Measurements from ENCODE around the gene CLEC18B.
"Not testable (repeated sequence)": the region's sequence is repeated elsewhere in the genome, so short reads cannot be mapped to it uniquely, and the experiment has no call there.

CLEC18B gene

GRCh38 chr16:74422086-74422485 is 808 bp upstream of the CLEC18B start:
- DNase-seq (ENCODE audit: low spot score); CTCF ChIA-PET; H3K27ac ChIP-seq; POLR2A ChIA-PET (ENCODE audit: low non-redundant PET): not testable (repeated sequence)

- DNase-seq (ENCODE audit: low spot score); CTCF ChIA-PET; H3K27ac ChIP-seq; POLR2A ChIA-PET (ENCODE audit: low non-redundant PET): not testable (repeated sequence)
Observed at GRCh38 chr16:74421482-74421785, 156 bp upstream of the CLEC18B start.

- CTCF ChIA-PET; H3K27ac ChIP-seq; DNase-seq (ENCODE audit: low spot score); POLR2A ChIA-PET (ENCODE audit: low non-redundant PET): not testable (repeated sequence)
Observed at GRCh38 chr16:74419811-74420210, 1.5 kb downstream of the CLEC18B start.

- POLR2A ChIA-PET (ENCODE audit: low non-redundant PET); CTCF ChIA-PET: not testable (repeated sequence)
Observed at GRCh38 chr16:74417897-74418296, 3.4 kb downstream of the CLEC18B start.

GRCh38 chr16:74413920-74414319 is 7.4 kb downstream of the CLEC18B start:
- DNase-seq (ENCODE audit: low spot score); POLR2A ChIA-PET (ENCODE audit: low non-redundant PET); H3K27ac ChIP-seq; CTCF ChIA-PET: not testable (repeated sequence)

More at GRCh38 chr16:74417897-74418296, 3.4 kb downstream of the CLEC18B start:
- DNase-seq (ENCODE audit: low spot score); H3K27ac ChIP-seq: not testable (repeated sequence)

GRCh38 chr16:74413485-74413884 is 7.8 kb downstream of the CLEC18B start:
- H3K27ac ChIP-seq; CTCF ChIA-PET; POLR2A ChIA-PET (ENCODE audit: low non-redundant PET): not testable (repeated sequence)

GRCh38 chr16:74412775-74413390 is 8.4 kb downstream of the CLEC18B start:
- POLR2A ChIA-PET (ENCODE audit: low non-redundant PET); H3K27ac ChIP-seq; CTCF ChIA-PET; DNase-seq (ENCODE audit: low spot score): not testable (repeated sequence)

More at GRCh38 chr16:74413485-74413884, 7.8 kb downstream of the CLEC18B start:
- not testable (repeated sequence) for DNase-seq (ENCODE audit: low spot score)

- DNase-seq (ENCODE audit: low spot score); H3K27ac ChIP-seq; POLR2A ChIA-PET (ENCODE audit: low non-redundant PET); CTCF ChIA-PET: not testable (repeated sequence)
Observed at GRCh38 chr16:74412138-74412774, 9.0 kb downstream of the CLEC18B start.

GRCh38 chr16:74410981-74411380 is 10.3 kb downstream of the CLEC18B start:
- DNase-seq (ENCODE audit: low spot score); CTCF ChIA-PET; POLR2A ChIA-PET (ENCODE audit: low non-redundant PET); H3K27ac ChIP-seq: not testable (repeated sequence)

- POLR2A ChIA-PET (ENCODE audit: low non-redundant PET); H3K27ac ChIP-seq; DNase-seq (ENCODE audit: low spot score); CTCF ChIA-PET: not testable (repeated sequence)
Observed at GRCh38 chr16:74410057-74410957, 11.0 kb downstream of the CLEC18B start.

GRCh38 chr16:74409185-74409981 is 11.9 kb downstream of the CLEC18B start:
- POLR2A ChIA-PET (ENCODE audit: low non-redundant PET); H3K27ac ChIP-seq; CTCF ChIA-PET; DNase-seq (ENCODE audit: low spot score): not testable (repeated sequence)

- POLR2A ChIA-PET (ENCODE audit: low non-redundant PET); CTCF ChIA-PET; DNase-seq (ENCODE audit: low spot score); H3K27ac ChIP-seq: not testable (repeated sequence)
Observed at GRCh38 chr16:74407362-74407705, 13.9 kb downstream of the CLEC18B start.

GRCh38 chr16:74406600-74407361 is 14.5 kb downstream of the CLEC18B start:
- H3K27ac ChIP-seq; POLR2A ChIA-PET (ENCODE audit: low non-redundant PET); CTCF ChIA-PET; DNase-seq (ENCODE audit: low spot score): not testable (repeated sequence)

GRCh38 chr16:74404148-74404933 is 16.9 kb downstream of the CLEC18B start:
- CTCF ChIA-PET; H3K27ac ChIP-seq; DNase-seq (ENCODE audit: low spot score); POLR2A ChIA-PET (ENCODE audit: low non-redundant PET): not testable (repeated sequence)

GRCh38 chr16:74400238-74400637 is 21.0 kb downstream of the CLEC18B start:
- POLR2A ChIA-PET (ENCODE audit: low non-redundant PET); DNase-seq (ENCODE audit: low spot score); CTCF ChIA-PET; H3K27ac ChIP-seq: not testable (repeated sequence)
